GM21723 (cell line): Measurements from ENCODE around the gene ZSWIM5.
"Not testable (repeated sequence)": the region's sequence is repeated elsewhere in the genome, so short reads cannot be mapped to it uniquely, and the experiment has no call there.

Source experiments
- ATAC-seq: cut with Tn5 transposase; IDR thresholded peaks from one replicate; pipeline ENCODE4 v1.9.1; 2021; ENCODE audit warnings: mild to moderate bottlenecking, moderate library complexity; ENCODE audit not compliant: unreplicated experiment

Gene ZSWIM5

DNA sequence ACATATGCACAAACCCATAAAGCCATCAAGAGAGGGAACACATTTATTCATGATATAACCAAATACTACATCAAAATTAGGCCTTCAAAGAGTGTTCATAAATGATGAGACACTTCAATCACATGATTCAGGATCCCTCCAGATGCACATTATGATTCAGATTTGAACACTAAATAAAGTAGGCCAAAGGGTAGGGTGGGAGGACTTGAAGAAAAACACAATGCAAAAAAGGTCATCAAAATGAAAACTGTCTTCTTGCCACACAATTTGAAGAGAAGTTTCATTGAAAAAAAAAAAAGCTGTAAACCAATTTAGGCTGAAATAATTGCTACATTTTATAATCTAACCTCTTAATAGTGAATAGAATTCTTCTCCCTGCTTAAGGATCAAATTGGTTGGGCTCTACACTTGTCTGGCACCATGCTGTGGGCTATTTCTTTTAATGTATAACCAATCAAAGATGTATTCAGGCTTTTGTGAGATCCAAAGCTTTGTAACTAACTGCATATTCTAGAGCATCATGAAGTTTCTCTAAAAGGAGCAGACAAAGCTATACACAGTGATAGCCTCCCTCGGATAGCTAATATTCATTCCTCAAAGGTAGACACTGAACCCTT is 58.1 kb downstream of the ZSWIM5 start:
- ATAC-seq: no peak

DNA sequence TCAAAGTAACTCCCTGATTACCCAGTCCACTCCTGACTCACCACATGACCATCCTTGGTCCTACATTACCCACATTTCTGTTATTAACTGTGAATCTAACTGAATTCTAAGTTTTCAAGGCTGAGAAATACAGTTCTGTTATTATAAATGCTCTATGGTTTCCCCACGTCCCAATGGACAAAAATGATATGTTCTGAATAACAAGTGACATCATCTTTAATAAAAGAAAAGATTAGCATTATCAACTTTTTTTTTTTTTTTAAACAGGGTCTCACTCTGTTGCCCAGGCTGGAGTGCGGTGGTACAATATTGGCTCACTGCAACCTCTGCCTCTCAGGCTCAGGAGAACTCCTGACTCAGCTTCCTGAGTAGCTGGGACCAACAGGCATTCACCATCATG is 59.6 kb downstream of the ZSWIM5 start:
- ATAC-seq: no peak

DNA sequence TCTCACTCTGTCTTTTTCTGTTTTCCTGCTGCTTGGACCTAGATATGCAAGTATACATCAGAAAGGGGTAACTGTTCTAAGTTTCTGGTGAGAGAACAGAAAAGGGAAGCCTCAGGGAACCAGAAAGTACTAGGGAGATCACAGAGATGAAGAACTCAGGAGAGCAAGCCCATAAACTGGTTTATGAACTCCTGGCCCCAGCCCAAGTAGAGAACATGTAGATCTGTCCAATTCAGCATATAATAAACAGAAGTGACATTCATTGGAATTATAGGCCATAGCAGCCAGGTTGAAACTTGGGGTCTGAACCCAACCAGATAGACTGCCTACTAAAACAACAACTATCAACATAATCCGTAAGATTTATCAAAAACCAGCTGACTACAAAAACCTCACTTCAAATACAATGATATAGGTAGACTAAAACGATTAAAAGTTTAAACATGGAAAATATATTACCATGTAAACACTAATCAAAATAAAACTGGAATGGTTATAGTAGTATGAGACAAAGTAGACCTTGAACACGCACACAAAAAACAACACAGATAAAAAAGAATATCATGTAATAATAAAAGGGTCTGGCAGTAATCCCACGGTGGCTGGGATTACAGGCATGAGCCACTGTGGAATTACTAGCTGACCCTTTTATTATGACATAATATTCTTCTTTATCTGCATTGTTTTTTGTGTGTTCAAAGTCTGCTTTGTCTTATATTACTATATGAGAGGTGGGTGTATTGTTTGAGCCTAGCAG is 65.0 kb downstream of the ZSWIM5 start:
- ATAC-seq: no peak

DNA sequence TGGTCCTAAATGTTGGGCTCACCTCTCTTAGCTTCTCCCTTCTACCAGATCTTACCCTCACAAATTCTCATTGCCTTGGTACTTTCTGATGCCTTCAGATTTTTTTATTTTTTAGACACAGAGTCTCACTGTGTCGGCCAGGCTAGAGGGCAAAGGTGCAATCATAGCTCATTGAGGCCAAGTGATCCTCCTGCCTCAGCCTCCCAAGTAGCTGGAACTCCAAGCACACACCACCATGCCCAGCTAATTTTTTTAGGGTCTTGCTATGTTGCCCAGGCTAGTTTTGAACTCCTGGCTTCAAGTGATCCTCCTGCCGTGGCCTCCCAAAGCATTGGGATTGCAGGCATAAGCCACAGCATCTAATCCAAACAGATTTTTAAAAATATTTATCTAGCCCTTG is 69.4 kb downstream of the ZSWIM5 start:
- no peak for ATAC-seq

DNA sequence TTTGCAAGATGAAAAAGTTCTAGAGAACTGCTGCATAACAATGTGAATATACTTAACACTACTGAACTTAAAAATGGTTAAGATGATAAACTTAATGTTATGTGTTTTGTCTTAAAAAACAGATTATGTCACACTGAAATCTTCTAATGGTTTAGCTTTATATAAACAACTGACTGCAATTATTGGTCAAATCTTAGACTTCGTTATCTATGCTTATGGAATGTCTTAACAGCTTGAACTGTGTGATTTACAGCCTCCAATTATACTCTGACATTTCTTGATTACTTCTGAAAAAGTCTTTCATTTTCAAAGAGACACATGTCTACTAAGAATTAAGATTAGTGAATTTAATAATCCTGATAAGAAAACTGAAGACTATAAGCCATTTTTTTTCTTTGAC is 71.1 kb downstream of the ZSWIM5 start:
- no peak for ATAC-seq

DNA sequence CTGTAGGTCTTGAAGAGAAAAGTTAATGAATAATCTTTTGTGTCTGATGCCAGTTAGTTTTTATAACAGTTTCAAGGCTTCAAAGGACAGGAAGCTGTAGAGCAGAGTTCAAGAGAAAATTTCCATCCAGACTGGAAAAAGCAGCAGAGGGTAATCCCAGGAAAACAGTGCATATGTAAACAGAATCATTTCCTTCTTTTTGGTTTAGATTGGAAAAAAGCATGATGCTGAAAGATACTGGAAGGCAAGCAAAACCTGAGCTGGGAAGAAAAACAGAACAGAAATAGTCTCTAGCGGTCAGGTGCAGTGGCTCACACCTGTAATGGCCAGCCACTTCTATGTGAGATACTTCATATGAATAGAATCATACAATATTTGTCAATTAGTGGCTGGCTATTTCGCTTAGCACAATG is 71.9 kb downstream of the ZSWIM5 start:
- ATAC-seq: no peak

DNA sequence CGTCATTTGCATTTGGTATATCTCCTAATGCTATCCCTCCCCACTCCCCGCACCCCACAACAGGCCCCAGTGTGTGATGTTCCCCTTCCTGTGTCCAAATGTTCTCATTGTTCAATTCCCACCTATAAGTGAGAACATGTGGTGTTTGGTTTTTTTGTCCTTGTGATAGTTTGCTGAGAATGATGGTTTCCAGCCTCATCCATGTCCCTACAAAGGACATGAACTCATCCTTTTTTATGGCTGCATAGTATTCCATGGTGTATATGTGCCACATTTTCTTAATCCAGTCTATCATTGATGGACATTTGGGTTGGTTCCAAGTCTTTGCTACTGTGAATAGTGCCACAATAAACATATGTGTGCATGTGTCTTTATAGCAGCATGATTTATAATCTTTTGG is 73.7 kb downstream of the ZSWIM5 start:
- not testable (repeated sequence) for ATAC-seq

DNA sequence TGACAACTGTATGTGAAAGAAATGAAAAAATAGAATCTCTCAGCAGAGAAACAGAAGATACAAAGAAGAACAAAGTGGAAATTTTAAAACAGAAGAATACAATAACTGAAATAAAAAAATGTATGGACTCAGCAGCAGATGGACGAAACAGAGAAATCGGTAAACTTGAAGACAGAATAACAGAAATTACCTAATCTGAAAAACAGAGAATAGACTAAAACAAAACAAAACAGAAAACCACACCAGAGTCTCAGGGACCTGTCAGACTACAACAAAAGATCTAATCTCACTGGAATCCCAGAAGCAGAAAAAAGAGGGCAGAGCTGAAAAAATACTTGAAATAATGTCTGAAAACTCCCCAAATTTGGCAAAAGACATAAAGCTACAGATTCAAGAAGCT is 83.0 kb downstream of the ZSWIM5 start:
- no peak for ATAC-seq

DNA sequence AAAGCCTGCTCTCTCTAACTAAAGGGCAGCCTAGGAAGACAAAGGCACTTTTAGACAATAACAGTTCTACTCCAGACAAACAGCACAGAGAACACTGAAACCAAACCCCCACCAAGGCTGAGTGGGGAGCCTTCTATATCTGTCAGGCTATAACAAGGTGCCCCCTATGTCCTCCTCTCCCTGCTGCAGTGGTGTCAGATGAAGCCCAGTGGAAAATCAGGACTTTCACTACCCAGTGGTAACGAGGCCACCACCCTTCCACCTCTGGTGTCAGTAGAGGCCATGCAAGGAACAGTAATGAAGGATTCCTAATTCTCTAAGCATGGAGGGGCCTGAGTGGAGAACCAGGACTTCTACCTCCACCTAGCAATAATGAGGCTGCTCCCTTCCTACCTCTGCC is 83.7 kb downstream of the ZSWIM5 start:
- no peak for ATAC-seq

DNA sequence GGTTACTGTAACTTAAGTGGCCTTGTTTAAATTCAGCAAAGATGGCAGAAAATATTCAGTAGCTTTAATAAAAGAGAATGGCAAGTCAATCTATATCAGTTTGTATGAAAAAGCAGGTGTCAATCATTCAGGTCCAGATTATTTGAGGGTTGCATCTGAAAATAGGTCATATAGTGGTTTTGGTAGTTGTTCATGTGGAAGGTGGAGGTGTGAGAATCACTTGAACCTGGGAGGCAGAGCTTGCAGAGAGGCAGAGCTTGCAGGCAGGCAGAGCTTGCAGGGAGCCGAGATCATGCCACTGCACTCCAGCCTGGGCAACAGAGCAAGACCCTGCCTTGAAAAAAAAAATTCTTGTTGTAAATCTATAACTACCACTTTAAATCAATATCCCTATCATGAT is 88.6 kb downstream of the ZSWIM5 start:
- no peak for ATAC-seq

DNA sequence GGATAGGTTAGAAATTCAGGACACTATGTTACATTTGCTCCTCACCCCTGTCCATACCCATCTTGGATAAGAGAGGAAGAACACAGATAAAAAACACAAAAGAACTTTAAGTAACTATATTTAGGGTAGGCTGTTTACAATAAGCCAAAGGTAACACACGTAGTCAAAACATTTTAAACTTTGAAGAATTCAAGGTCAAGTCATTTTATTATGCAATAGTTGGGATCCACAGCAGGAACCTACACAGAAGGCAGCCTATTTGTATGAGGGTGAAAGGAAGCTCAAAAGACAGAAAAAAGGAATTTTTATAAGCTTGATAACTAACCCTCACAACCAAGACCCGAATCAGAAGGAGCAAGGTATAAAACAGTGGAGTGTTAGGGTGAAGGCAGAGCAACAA is 89.6 kb downstream of the ZSWIM5 start:
- no peak for ATAC-seq

DNA sequence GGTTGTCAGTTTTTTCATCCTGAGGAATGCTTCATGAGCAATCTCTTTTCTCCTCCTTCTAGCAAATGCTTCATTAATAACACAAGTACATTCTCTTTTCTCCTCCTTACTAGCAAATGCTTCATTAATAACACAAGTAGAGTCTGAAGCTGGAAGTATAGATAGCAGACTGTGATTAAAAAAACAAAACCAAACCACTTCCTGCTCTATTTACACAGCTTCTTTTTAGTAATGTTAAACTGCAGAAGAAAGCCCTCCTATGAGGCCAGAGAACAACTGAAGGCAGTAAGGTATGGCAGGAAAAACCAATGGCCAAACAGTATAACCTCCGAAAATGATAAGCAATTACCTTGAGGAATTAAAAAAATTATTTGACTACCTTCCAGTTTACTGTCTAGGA is 90.1 kb downstream of the ZSWIM5 start:
- no peak for ATAC-seq

DNA sequence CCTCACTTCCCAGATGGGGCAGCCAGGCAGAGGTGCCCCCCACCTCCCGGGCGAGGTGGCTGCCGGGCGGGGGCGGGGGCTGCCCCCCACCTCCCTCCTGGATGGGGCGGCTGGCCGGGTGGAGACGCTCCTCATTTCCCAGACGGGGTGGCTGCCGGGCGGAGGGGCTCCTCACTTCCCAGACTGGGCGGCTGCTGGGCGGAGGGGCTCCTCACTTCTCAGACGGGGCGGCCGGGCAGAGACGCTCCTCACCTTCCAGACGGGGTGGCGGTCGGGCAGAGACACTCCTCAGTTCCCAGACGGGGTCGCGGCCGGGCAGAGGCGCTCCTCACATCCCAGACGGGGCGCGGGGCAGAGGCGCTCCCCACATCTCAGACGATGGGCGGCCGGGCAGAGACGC is 91.2 kb downstream of the ZSWIM5 start:
- not testable (repeated sequence) for ATAC-seq

DNA sequence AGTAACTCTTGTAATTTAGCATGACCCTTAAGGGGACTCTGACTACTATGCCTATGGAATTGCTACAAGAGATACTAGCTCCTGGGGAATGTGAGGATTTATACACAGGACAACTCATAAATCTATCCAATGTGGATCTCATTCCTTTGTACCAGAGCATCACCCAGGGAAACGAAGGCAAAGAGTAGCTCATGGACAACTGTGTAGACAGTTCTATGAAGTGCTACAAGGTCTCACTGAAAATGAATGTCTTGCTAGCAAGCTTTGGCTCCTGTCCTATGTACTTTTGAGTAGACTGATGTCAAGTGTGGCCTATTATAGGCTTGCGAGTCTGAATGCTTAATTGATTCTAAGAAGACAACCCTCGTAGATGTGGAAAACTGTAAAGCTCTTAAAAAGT is 93.7 kb downstream of the ZSWIM5 start:
- ATAC-seq: no peak

DNA sequence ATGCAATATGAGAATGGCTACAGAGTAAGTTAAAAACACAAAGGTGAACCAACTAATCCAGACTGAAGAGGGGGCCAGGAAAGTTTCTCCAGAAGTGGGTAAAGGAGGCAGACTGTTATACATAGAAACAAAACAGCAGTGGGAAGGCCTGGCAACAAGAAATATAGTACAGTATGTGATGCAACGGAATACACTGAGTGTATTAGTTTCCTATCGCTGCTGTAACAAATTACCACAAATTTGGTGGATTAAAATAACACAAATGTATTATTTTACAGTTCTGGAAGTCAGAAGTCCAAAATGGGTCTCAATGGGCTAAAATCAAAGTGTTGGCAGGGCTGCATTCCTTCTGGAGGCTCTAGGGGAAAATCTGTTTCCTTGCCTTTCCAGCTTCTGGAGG is 95.2 kb downstream of the ZSWIM5 start:
- no peak for ATAC-seq

DNA sequence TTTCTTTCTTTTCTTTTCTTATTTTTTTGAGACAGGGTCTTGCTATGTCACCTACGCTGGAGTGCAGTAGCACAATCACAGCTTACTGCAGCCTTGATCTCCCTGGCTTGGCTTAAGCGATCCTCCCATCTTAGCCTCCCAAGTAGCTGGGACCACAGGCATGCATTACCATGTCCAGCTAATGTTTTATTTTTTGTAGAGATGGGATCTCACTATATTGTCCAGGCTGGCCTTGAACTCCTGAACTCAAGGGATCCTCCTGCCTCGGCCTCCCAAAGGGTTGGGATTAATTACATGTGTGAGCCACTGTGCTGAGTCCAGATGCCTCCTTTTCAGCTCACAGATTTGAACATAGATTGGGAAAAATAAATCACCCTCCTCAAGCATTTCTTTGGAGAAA is 98.6 kb downstream of the ZSWIM5 start:
- ATAC-seq: no peak

DNA sequence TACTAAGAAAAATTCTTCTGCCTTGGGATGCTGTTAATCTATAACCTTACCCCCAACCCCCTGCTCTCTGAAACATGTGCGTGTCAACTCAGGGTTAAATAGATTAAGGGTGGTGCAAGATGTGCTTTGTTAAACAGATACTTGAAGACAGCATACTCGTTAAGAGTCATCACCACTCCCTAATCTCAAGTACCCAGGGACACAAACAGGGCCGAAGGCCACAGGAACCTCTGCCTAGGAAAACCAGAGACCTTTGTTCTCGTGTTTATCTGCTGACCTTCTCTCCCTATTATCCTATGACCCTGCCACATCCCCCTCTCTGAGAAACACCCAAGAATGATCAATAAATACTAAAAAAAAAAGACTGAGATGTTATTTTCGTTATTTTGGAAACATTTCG is 99.5 kb downstream of the ZSWIM5 start:
- not testable (repeated sequence) for ATAC-seq

DNA sequence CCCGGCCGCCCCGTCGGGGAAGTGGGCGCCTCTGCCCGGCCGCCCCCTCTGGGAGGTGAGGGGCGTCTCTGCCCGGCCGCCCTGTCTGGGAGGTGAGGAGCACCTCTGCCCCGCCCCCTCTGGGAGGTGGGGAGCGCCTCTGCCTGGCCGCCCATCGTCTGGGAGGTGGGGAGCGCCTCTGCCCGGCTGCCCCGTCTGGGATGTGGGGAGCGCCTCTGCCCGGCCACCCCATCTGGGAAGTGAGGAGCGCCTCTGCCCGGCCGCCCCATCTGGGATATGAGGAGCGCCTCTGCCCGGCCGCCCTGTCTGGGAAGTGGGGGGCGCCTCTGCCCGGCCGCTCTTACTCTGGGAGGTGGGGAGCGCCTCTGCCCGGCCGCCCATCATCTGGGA is 100.3 kb downstream of the ZSWIM5 start:
- ATAC-seq: not testable (repeated sequence)

DNA sequence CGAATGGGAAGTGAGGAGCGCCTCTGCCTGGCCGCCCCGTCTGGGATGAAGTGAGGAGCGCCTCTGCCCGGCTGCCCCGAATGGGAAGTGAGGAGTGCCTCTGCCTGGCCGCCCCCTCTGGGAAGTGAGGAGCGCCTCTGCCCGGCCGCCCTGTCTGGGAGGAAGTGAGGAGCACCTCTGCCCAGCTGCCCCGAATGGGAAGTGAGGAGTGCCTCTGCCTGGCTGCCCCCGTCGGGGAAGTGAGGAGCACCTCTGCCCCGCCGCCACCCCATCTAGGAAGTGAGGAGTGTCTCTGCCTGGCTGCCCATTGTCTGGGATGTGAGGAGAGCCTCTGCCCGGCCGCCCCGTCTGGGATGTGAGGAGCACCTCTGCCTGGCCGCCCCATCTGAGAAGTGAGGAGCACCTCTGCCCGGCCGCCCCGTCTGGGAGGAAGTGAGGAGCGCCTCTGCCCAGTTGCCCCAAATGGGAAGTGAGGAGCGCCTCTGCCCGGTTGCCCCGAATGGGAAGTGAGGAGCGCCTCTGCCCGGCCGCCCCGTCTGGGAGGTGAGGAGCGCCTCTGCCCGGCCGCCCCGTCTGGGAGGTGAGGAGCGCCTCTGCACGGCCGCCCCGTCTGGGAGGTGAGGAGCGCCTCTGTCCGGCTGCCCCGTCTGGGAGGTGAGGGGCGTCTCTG is 100.8 kb downstream of the ZSWIM5 start:
- not testable (repeated sequence) for ATAC-seq

DNA sequence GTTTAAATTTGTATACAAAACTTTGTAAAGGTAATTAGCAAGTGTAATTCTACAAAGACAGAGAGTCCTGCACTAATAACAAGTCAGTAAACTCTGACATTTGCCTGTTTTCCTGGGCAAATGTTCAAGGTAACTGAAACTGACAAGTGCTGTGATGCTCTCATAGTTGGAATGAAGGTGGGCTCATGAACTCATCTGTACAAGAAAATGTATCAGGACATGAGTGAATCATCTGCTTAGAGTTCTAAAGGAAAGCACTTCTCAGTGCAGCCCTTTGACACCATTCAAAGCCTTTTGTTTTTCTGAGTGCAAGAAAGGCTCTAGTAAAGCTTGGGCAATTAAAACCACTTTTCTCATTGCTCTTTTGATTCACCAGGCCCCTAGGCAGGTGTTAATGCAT is 102.9 kb downstream of the ZSWIM5 start:
- ATAC-seq: no peak

DNA sequence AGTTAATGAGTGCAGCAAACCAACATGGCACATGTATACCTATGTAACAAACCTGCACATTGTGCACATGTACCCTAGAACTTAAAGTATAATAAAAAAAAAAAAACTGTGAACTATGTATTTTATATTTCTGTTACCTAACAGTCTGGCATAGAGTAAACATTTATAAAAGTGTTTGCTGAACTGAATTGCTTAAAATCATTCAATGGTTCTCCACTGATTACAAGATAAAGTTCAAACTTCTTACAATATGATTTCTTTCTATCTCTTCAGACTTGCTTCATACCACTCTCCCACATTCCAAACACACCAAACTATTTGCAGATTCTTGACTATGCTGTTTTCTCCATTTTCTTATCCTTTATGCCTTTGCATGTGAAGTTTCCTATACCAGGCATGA is 104.5 kb downstream of the ZSWIM5 start:
- ATAC-seq: no peak

DNA sequence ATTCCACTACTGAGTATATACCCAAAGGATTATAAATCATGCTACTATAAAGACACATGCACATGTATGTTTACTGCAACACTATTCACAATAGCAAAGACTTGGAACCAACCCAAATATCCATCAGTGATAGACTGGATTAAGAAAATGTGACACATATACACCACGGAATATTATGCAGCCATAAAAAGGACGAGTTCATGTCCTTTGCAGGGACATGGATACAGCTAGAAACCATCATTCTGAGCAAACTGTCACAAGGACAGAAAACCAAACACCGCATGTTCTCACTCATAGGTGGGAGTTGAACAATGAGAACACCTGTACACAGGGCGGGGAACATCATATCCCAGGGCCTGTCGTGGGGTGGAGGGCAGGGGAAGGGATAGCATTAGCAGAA is 104.9 kb downstream of the ZSWIM5 start:
- ATAC-seq: not testable (repeated sequence)
